Right atrium auricular region (tissue), 2 donors: Measurements from ENCODE around the gene DOK6. TPM values are rescaled to one million over a fixed set of nuclear protein-coding genes. Genes with fewer than 3 reads are reported as not detected.

Experiments used
- DNase-seq: peaks from one replicate; pipeline ENCODE4 v3.0.0-alpha.2; 2019; ENCODE audit warnings: low spot score
- H3K27ac ChIP-seq, 2 donors: fragments of 200-600 bp; sonication (generic); 1 replicate in 1 of 2; 2 replicates in 1 of 2; pipeline ENCODE4 v1.5.1; 2016 to 2019
- H3K27me3 ChIP-seq, 2 donors: fragments of 200-600 bp; sonication (generic); one replicate each; pipeline versions ENCODE4 v1.5.1 to v1.6.0; 2017 to 2019
- H3K36me3 ChIP-seq: fragments of 200-600 bp; sonication (generic); one replicate; pipeline ENCODE4 v1.5.1; 2016
- H3K4me1 ChIP-seq, 2 donors: fragments of 200-600 bp; sonication (generic); one replicate each; pipeline versions ENCODE4 v1.5.1 to v1.6.0; 2017 to 2019
- H3K4me3 ChIP-seq, 2 donors: fragments of 200-600 bp; sonication (generic); 1 replicate in 1 of 2; 2 replicates in 1 of 2; pipeline ENCODE4 v1.5.1; 2017 to 2019; ENCODE audit warnings: mild to moderate bottlenecking in 1 of 2, moderate library complexity in 1 of 2
- H3K9me3 ChIP-seq, 2 donors: fragments of 200-600 bp; sonication (generic); one replicate each; pipeline ENCODE4 v1.5.1; 2019
- CTCF ChIP-seq, 2 donors: fragments of 200-600 bp; sonication (generic); IDR thresholded peaks; one replicate each; pipeline ENCODE4 v1.5.1; 2019; ENCODE audit warnings: antibody characterized with exemption in 2 of 2
- total RNA-seq, 2 donors: library from RNA; depleted of rRNA; stranded (reverse); fragments of >200 nt; gene quantifications; one replicate each; pipeline ENCODE4 v1.1.0, GENCODE V29; 2016

Gene DOK6
- total RNA-seq, 2 donors from 2014 or later, result 2.0 to 5.7 TPM

GRCh38 chr18:69636529-69637301 is 236.0 kb downstream of the DOK6 start:
- no peak for DNase-seq
- H3K27ac ChIP-seq, result no peak overlapping the region
- H3K36me3 ChIP-seq, result no peaks in the 10 kb centered on the region
- H3K4me1 ChIP-seq, result no peaks in the 10 kb centered on the region
- no peaks in the 10 kb centered on the region for H3K27me3 ChIP-seq
- H3K9me3 ChIP-seq, result no peaks in the 10 kb centered on the region
- no peak overlapping the region for H3K4me3 ChIP-seq
- peak in 1 of 2 donors; percentile 52 for TF ChIP-seq CTCF (IDR thresholded peaks at IDR 0.05)

GRCh38 chr18:69638056-69638455 is 237.4 kb downstream of the DOK6 start:
- Histone ChIP-seq H3K27ac (no peak overlapping the region), H3K36me3 (no peaks in the 10 kb centered on the region), H3K9me3 (no peaks in the 10 kb centered on the region), H3K27me3 (no peaks in the 10 kb centered on the region), H3K4me1 (no peaks in the 10 kb centered on the region), H3K4me3 (no peak overlapping the region)
- no peak for TF ChIP-seq CTCF (IDR thresholded peaks at IDR 0.05)
- DNase-seq, result no peak

GRCh38 chr18:69647702-69648101 is 247.0 kb downstream of the DOK6 start:
- H3K27me3 ChIP-seq, result no peaks in the 10 kb centered on the region

GRCh38 chr18:69648486-69648885 is 247.8 kb downstream of the DOK6 start:
- TF ChIP-seq CTCF (IDR thresholded peaks at IDR 0.05), result no peak
- DNase-seq, result no peak
- H3K9me3 ChIP-seq, result no peaks in the 10 kb centered on the region

More at GRCh38 chr18:69647702-69648101, 247.0 kb downstream of the DOK6 start:
- Histone ChIP-seq H3K27ac (no peak overlapping the region), H3K36me3 (no peaks in the 10 kb centered on the region), H3K4me1 (no peaks in the 10 kb centered on the region), H3K4me3 (no peak overlapping the region), H3K9me3 (no peaks in the 10 kb centered on the region)
- no peak for DNase-seq
- no peak for TF ChIP-seq CTCF (IDR thresholded peaks at IDR 0.05)

GRCh38 chr18:69649684-69650083 is 249.0 kb downstream of the DOK6 start:
- DNase-seq, result no peak
- Histone ChIP-seq H3K27me3 (no peaks in the 10 kb centered on the region), H3K36me3 (no peaks in the 10 kb centered on the region), H3K4me3 (no peak overlapping the region), H3K27ac (no peak overlapping the region), H3K9me3 (no peaks in the 10 kb centered on the region), H3K4me1 (no peaks in the 10 kb centered on the region)
- no peak for TF ChIP-seq CTCF (IDR thresholded peaks at IDR 0.05)

More at GRCh38 chr18:69648486-69648885, 247.8 kb downstream of the DOK6 start:
- H3K4me1 ChIP-seq, result no peaks in the 10 kb centered on the region
- no peak overlapping the region for H3K27ac ChIP-seq
- H3K36me3 ChIP-seq, result no peaks in the 10 kb centered on the region
- H3K4me3 ChIP-seq, result no peak overlapping the region
- H3K27me3 ChIP-seq, result no peaks in the 10 kb centered on the region

GRCh38 chr18:69651243-69651642 is 250.6 kb downstream of the DOK6 start:
- Histone ChIP-seq H3K27me3 (no peaks in the 10 kb centered on the region), H3K4me1 (no peaks in the 10 kb centered on the region), H3K36me3 (no peaks in the 10 kb centered on the region), H3K9me3 (no peaks in the 10 kb centered on the region), H3K4me3 (no peak overlapping the region), H3K27ac (no peak overlapping the region)
- no peak for TF ChIP-seq CTCF (IDR thresholded peaks at IDR 0.05)
- DNase-seq, result no peak
